HepG2 (cell line): ENCODE results near the gene GRB7. TPM values are rescaled to one million over a fixed set of nuclear protein-coding genes. Genes with fewer than 3 reads are reported as not detected.

Source experiments
- FOXM1 ChIP-seq: sonication (generic); formaldehyde crosslinking; IDR thresholded peaks from 2 replicates; pipeline ENCODE4 v1.5.0; 2020; ENCODE audit warnings: missing genetic modification reagents
- KLF9 ChIP-seq: IDR thresholded peaks from 2 replicates; pipeline ENCODE4 v1.6.1; 2016; ENCODE audit warnings: low read depth
- NAIF1 ChIP-seq: sonication (generic); formaldehyde crosslinking; IDR thresholded peaks from 2 replicates; pipeline ENCODE4 v1.5.0; 2020; ENCODE audit warnings: mild to moderate bottlenecking, missing genetic modification reagents, borderline replicate concordance
- PPARG ChIP-seq: conservative IDR thresholded peaks from 2 replicates; pipeline ENCODE4 v1.6.1; 2016; ENCODE audit warnings: missing biosample characterization, missing genetic modification reagents
- PRMT3 ChIP-seq: sonication (generic); formaldehyde crosslinking; IDR thresholded peaks from 2 replicates; pipeline ENCODE4 v1.8.1; 2022; ENCODE audit warnings: low read depth, mild to moderate bottlenecking, moderate library complexity, missing genetic modification reagents, borderline replicate concordance
- SNAPC4 ChIP-seq: sonication (generic); formaldehyde crosslinking; IDR thresholded peaks from 2 replicates; pipeline ENCODE4 v1.4.0; 2020; ENCODE audit warnings: mild to moderate bottlenecking, missing genetic modification reagents
- ZNF318 ChIP-seq: sonication (generic); formaldehyde crosslinking; IDR thresholded peaks from 2 replicates; pipeline ENCODE4 v1.4.0; 2020; ENCODE audit warnings: mild to moderate bottlenecking, missing genetic modification reagents
- ZNF329 ChIP-seq: sonication (generic); formaldehyde crosslinking; IDR thresholded peaks from 2 replicates; pipeline ENCODE4 v1.9.0; 2021; ENCODE audit warnings: low read depth, mild to moderate bottlenecking, missing genetic modification reagents
- ZNF414 ChIP-seq: sonication (generic); formaldehyde crosslinking; IDR thresholded peaks from 2 replicates; pipeline ENCODE4 v1.5.0; 2020; ENCODE audit warnings: missing genetic modification reagents
- polyA plus RNA-seq, 8 experiments: library from polyadenylated mRNA; depleted of rRNA in 3 of 8; stranded (reverse) in 7 of 8; unstranded in 1 of 8; fragments of >200 nt; fragmentation: Illumina TruSeq in 4 of 8; extraction: Trizol in 4 of 8; gene quantifications; 2 replicates each; pipeline versions ENCODE4 v1.2.1 to v1.2.3, GENCODE V29; 2011 to 2016; ENCODE audit warnings: low read depth in 4 of 8, missing spikeins in 1 of 8, mixed read lengths in 1 of 8; ENCODE audit not compliant: insufficient read depth in 1 of 8
- total RNA-seq, 5 experiments: library from RNA; depleted of rRNA; stranded (reverse); fragments of >200 nt; fragmentation: Illumina TruSeq; extraction: Trizol; gene quantifications; 2 replicates each; pipeline ENCODE4 v1.2.3, GENCODE V29; 2016; ENCODE audit warnings: low read depth in 1 of 5
- TF ChIP-seq, protein P1 (sequence below): sonication (generic); formaldehyde crosslinking; IDR thresholded peaks from 2 replicates; pipeline ENCODE4 v1.5.1; 2020; ENCODE audit warnings: missing genetic modification reagents, mild to moderate bottlenecking, borderline replicate concordance
- TF ChIP-seq, protein P2 (sequence below): sonication (generic); formaldehyde crosslinking; IDR thresholded peaks from 2 replicates; pipeline ENCODE4 v1.4.0; 2020; ENCODE audit warnings: missing genetic modification reagents

GRB7 gene
- total and polyA plus RNA-seq, 2 of the 13 experiments (the other 11 are each of a cell fraction or from before 2014, with no cell fraction given), result 60.2 to 77.7 TPM

GRCh38 chr17:39737206-39737759 is 455 bp upstream of the GRB7 start (continued):
- TF ChIP-seq, protein P1, sequence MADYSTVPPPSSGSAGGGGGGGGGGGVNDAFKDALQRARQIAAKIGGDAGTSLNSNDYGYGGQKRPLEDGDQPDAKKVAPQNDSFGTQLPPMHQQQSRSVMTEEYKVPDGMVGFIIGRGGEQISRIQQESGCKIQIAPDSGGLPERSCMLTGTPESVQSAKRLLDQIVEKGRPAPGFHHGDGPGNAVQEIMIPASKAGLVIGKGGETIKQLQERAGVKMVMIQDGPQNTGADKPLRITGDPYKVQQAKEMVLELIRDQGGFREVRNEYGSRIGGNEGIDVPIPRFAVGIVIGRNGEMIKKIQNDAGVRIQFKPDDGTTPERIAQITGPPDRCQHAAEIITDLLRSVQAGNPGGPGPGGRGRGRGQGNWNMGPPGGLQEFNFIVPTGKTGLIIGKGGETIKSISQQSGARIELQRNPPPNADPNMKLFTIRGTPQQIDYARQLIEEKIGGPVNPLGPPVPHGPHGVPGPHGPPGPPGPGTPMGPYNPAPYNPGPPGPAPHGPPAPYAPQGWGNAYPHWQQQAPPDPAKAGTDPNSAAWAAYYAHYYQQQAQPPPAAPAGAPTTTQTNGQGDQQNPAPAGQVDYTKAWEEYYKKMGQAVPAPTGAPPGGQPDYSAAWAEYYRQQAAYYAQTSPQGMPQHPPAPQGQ (CRISPR knock-in tag), result no peak
- TF ChIP-seq FOXM1 (CRISPR knock-in tag) (no peak), PPARG (CRISPR knock-in tag) (peak; percentile 2; the same call in 1 of the 2 replicates), PRMT3 (no peak), KLF9 (CRISPR knock-in tag) (0 out of 2 replicates have a peak, but pooled peaks have one; percentile 13), ZNF318 (CRISPR knock-in tag) (no peak), SNAPC4 (CRISPR knock-in tag) (no peak), ZNF329 (CRISPR knock-in tag) (no peak; the same call in 1 of the 2 replicates), NAIF1 (peak; percentile 18; the same call in 1 of the 2 replicates), ZNF414 (CRISPR knock-in tag) (no peak)
- TF ChIP-seq, protein P2, sequence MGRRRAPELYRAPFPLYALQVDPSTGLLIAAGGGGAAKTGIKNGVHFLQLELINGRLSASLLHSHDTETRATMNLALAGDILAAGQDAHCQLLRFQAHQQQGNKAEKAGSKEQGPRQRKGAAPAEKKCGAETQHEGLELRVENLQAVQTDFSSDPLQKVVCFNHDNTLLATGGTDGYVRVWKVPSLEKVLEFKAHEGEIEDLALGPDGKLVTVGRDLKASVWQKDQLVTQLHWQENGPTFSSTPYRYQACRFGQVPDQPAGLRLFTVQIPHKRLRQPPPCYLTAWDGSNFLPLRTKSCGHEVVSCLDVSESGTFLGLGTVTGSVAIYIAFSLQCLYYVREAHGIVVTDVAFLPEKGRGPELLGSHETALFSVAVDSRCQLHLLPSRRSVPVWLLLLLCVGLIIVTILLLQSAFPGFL, result no peak
